Measurements from ENCODE around the gene PM20D2. TPM values are rescaled to one million over a fixed set of nuclear protein-coding genes. Genes with fewer than 3 reads are reported as not detected.

PM20D2 gene
- total and polyA plus RNA-seq, 2 experiments from 2014 or later = 4.4 to 10.2 TPM

DNA sequence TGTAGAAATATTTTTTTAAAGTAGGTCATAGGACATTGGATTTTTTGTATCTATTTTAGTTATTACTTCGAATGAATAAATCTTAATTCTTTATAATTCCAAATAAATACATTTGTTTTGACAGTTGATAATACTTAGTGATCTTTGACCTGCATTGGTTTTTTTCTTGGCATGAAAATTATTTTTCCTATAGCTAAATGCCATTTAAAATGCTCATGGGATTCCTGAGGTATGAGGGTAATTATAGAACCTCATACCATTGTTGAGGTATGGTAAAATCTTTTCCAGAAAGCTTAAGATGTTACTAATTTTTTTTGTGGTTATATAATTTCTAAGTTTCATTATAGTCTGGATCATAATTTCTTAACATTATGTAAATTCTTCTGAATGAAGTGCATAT lies 8.3 kb downstream of the PM20D2 start:
- no peaks in the 10 kb centered on the region for H3F3A ChIP-seq (replicated peaks; ENCODE audit: low read depth)
- H3K36me3 ChIP-seq (ENCODE audit: insufficient read depth) = no peaks in the 10 kb centered on the region; the same call in 1 of the 2 replicates
- ATAC-seq (no peak), DNase-seq (ENCODE audit: low spot score) (no peak)
- H3K36me3 Mint-ChIP-seq (ENCODE audit: low read depth) = no peaks in the 10 kb centered on the region
- no peak overlapping the region for H3K4me2 ChIP-seq
- H3K27me3 ChIP-seq (ENCODE audit: insufficient read depth) = no peaks in the 10 kb centered on the region
- no peak overlapping the region for H3K4me3 ChIP-seq
- H3K9me3 Mint-ChIP-seq = no peaks in the 10 kb centered on the region
- H3K4me1 ChIP-seq (ENCODE audit: insufficient read depth) = no peaks in the 10 kb centered on the region
- H3K79me2 ChIP-seq (replicated peaks; ENCODE audit: insufficient read depth) = no peaks in the 10 kb centered on the region
- H3K27ac ChIP-seq (ENCODE audit: low read depth) = no peak overlapping the region
- no peaks in the 10 kb centered on the region for H3K27me3 Mint-ChIP-seq (ENCODE audit: insufficient read depth, low read depth, poor library complexity)
- H4K20me1 ChIP-seq (replicated peaks; ENCODE audit: insufficient read depth) = no peaks in the 10 kb centered on the region; the same call in 1 of the 2 replicates
- TF ChIP-seq CTCF (conservative IDR thresholded peaks at IDR 0.05; ENCODE audit: low read depth in 2 of 2) = no peak
- TF ChIP-seq JUNB (IDR thresholded peaks at IDR 0.05; ENCODE audit: unreplicated experiment) = no peak
- TF ChIP-seq POLR2AphosphoS5 (IDR thresholded peaks at IDR 0.05; ENCODE audit: low read depth) = no peak
- TF ChIP-seq ZNF331 (CRISPR knock-in tag; IDR thresholded peaks at IDR 0.05; ENCODE audit: low read depth) = no peak
- TF ChIP-seq, protein P1, sequence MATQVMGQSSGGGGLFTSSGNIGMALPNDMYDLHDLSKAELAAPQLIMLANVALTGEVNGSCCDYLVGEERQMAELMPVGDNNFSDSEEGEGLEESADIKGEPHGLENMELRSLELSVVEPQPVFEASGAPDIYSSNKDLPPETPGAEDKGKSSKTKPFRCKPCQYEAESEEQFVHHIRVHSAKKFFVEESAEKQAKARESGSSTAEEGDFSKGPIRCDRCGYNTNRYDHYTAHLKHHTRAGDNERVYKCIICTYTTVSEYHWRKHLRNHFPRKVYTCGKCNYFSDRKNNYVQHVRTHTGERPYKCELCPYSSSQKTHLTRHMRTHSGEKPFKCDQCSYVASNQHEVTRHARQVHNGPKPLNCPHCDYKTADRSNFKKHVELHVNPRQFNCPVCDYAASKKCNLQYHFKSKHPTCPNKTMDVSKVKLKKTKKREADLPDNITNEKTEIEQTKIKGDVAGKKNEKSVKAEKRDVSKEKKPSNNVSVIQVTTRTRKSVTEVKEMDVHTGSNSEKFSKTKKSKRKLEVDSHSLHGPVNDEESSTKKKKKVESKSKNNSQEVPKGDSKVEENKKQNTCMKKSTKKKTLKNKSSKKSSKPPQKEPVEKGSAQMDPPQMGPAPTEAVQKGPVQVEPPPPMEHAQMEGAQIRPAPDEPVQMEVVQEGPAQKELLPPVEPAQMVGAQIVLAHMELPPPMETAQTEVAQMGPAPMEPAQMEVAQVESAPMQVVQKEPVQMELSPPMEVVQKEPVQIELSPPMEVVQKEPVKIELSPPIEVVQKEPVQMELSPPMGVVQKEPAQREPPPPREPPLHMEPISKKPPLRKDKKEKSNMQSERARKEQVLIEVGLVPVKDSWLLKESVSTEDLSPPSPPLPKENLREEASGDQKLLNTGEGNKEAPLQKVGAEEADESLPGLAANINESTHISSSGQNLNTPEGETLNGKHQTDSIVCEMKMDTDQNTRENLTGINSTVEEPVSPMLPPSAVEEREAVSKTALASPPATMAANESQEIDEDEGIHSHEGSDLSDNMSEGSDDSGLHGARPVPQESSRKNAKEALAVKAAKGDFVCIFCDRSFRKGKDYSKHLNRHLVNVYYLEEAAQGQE (IDR thresholded peaks at IDR 0.05; ENCODE audit: unreplicated experiment) = no peak
- TF ChIP-seq ZNF114 (CRISPR knock-in tag; IDR thresholded peaks at IDR 0.05) = no peak
- TF ChIP-seq STAT1 (IDR thresholded peaks at IDR 0.05; ENCODE audit: unreplicated experiment) = no peak
- no peak for TF ChIP-seq ETS1 (IDR thresholded peaks at IDR 0.05)
- TF ChIP-seq NANOG (IDR thresholded peaks at IDR 0.05; ENCODE audit: borderline replicate concordance) = no peak
- TF ChIP-seq, protein P2, sequence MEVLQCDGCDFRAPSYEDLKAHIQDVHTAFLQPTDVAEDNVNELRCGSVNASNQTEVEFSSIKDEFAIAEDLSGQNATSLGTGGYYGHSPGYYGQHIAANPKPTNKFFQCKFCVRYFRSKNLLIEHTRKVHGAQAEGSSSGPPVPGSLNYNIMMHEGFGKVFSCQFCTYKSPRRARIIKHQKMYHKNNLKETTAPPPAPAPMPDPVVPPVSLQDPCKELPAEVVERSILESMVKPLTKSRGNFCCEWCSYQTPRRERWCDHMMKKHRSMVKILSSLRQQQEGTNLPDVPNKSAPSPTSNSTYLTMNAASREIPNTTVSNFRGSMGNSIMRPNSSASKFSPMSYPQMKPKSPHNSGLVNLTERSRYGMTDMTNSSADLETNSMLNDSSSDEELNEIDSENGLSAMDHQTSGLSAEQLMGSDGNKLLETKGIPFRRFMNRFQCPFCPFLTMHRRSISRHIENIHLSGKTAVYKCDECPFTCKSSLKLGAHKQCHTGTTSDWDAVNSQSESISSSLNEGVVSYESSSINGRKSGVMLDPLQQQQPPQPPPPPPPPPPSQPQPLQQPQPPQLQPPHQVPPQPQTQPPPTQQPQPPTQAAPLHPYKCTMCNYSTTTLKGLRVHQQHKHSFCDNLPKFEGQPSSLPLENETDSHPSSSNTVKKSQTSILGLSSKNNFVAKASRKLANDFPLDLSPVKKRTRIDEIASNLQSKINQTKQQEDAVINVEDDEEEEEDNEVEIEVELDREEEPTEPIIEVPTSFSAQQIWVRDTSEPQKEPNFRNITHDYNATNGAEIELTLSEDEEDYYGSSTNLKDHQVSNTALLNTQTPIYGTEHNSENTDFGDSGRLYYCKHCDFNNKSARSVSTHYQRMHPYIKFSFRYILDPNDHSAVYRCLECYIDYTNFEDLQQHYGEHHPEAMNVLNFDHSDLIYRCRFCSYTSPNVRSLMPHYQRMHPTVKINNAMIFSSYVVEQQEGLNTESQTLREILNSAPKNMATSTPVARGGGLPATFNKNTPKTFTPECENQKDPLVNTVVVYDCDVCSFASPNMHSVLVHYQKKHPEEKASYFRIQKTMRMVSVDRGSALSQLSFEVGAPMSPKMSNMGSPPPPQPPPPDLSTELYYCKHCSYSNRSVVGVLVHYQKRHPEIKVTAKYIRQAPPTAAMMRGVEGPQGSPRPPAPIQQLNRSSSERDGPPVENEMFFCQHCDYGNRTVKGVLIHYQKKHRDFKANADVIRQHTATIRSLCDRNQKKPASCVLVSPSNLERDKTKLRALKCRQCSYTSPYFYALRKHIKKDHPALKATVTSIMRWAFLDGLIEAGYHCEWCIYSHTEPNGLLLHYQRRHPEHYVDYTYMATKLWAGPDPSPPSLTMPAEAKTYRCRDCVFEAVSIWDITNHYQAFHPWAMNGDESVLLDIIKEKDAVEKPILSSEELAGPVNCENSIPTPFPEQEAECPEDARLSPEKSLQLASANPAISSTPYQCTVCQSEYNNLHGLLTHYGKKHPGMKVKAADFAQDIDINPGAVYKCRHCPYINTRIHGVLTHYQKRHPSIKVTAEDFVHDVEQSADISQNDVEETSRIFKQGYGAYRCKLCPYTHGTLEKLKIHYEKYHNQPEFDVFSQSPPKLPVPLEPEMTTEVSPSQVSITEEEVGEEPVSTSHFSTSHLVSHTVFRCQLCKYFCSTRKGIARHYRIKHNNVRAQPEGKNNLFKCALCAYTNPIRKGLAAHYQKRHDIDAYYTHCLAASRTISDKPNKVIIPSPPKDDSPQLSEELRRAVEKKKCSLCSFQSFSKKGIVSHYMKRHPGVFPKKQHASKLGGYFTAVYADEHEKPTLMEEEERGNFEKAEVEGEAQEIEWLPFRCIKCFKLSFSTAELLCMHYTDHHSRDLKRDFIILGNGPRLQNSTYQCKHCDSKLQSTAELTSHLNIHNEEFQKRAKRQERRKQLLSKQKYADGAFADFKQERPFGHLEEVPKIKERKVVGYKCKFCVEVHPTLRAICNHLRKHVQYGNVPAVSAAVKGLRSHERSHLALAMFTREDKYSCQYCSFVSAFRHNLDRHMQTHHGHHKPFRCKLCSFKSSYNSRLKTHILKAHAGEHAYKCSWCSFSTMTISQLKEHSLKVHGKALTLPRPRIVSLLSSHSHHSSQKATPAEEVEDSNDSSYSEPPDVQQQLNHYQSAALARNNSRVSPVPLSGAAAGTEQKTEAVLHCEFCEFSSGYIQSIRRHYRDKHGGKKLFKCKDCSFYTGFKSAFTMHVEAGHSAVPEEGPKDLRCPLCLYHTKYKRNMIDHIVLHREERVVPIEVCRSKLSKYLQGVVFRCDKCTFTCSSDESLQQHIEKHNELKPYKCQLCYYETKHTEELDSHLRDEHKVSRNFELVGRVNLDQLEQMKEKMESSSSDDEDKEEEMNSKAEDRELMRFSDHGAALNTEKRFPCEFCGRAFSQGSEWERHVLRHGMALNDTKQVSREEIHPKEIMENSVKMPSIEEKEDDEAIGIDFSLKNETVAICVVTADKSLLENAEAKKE (CRISPR knock-in tag; IDR thresholded peaks at IDR 0.05) = no peak
- no peak for TF ChIP-seq EZH2 (IDR thresholded peaks at IDR 0.05; ENCODE audit: low read depth, unreplicated experiment)
- no peak for TF ChIP-seq CREB1 (CRISPR knock-in tag; IDR thresholded peaks at IDR 0.05; ENCODE audit: low read depth)
- no peaks in the 10 kb centered on the region for H3K9me2 ChIP-seq (ENCODE audit: insufficient read depth)
- no peak overlapping the region for H3K27ac Mint-ChIP-seq
- H3K4me1 Mint-ChIP-seq = no peaks in the 10 kb centered on the region
- no peak overlapping the region for H2AFZ ChIP-seq
- H3K4me3 Mint-ChIP-seq = no peak overlapping the region

All from GM23338 (cell line).